Measurements from ENCODE around the gene SOBP. TPM values are rescaled to one million over a fixed set of nuclear protein-coding genes. Genes with fewer than 3 reads are reported as not detected.

Gene SOBP
- total RNA-seq, 1 experiment from 2014 or later, result 10.1 TPM

DNA sequence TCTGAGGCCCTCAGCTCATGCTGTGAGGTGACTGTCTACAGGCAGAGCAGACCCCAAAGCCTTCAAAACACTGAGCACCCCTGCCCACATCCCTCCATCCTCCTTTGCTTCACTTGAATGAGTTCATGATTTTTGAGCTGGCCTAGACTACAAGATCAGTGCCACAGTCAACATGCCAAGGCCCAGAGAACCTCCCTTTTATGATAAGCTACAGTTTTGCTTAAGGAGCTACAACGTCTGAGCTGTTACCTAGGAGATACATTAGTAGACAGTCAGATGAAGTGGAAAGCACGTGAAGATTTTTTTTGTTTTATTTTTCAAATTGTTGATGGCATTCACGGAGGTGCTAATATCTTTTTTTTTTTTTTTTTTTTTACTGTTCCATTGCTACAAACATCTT, 139.0 kb downstream of the SOBP start:
- CTCF ChIA-PET, result interaction anchor here (0.7 to 2.3 kb wide), 3 partner anchors 27 to 489 kb away, joined by 3 to 11 read pairs (median 4); partner anchors contain the start of gene PDSS2
- H3K9me3 Mint-ChIP-seq, result no peaks in the 10 kb centered on the region
- peaks cover 18% of the 10 kb centered on the region for H3K27me3 Mint-ChIP-seq (ENCODE audit: low read depth)
- ATAC-seq, result no peak
- DNase-seq (ENCODE audit: low spot score), result no peak
- H3K4me1 Mint-ChIP-seq, result peaks cover 50% of the 10 kb centered on the region
- TF ChIP-seq ZBTB21 (CRISPR knock-in tag; IDR thresholded peaks at IDR 0.05; ENCODE audit: borderline replicate concordance) (no peak), ZNF532 (CRISPR knock-in tag; IDR thresholded peaks at IDR 0.05; ENCODE audit: borderline replicate concordance) (no peak), ZNF416 (CRISPR knock-in tag; IDR thresholded peaks at IDR 0.05) (no peak), GABPB1 (CRISPR knock-in tag; IDR thresholded peaks at IDR 0.05) (no peak), ZMAT4 (CRISPR knock-in tag; IDR thresholded peaks at IDR 0.05) (no peak)
- TF ChIP-seq, protein P1, sequence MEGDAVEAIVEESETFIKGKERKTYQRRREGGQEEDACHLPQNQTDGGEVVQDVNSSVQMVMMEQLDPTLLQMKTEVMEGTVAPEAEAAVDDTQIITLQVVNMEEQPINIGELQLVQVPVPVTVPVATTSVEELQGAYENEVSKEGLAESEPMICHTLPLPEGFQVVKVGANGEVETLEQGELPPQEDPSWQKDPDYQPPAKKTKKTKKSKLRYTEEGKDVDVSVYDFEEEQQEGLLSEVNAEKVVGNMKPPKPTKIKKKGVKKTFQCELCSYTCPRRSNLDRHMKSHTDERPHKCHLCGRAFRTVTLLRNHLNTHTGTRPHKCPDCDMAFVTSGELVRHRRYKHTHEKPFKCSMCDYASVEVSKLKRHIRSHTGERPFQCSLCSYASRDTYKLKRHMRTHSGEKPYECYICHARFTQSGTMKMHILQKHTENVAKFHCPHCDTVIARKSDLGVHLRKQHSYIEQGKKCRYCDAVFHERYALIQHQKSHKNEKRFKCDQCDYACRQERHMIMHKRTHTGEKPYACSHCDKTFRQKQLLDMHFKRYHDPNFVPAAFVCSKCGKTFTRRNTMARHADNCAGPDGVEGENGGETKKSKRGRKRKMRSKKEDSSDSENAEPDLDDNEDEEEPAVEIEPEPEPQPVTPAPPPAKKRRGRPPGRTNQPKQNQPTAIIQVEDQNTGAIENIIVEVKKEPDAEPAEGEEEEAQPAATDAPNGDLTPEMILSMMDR (IDR thresholded peaks at IDR 0.05), result no peak
- no peak overlapping the region for H3K4me3 Mint-ChIP-seq
- H3K36me3 Mint-ChIP-seq, result no peaks in the 10 kb centered on the region
- H3K27ac Mint-ChIP-seq, result no peak overlapping the region
- POLR2A ChIA-PET, result interaction anchor here (0.6 to 1.2 kb wide), 3 partner anchors 21 to 170 kb away, joined by 3 to 5 read pairs (median 3); no protein-coding TSS in a partner anchor

DNA sequence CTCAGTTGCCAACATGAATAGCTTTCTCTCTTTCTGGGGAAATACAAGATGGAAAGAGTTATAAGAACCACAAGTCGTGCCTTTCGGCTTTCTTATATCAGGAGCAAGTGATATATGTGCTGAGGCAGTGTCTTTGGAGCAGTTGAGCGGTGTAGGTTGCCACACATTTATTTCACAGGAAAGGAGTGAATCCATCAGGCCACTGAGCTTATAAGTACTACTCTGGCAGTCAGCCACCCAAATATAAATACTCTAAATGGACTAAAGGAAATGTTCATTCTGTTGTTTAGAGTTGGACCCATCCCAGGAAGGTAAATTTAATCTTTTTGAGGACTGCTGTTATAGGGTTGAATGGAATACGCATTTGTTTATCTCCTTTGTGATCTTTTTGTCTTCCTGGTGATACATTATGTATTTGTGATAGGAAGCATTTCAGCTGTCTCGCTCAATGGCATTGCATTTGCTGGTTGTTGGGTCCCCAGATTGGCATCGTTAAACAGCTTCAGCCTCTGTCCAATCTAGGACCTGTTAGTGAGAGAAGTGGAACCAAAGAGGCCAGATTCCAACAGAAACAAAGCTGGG, 139.7 kb downstream of the SOBP start:
- DNase-seq (ENCODE audit: low spot score) (no peak), ATAC-seq (no peak)
- POLR2A ChIA-PET, result no interaction called here
- no peak for TF ChIP-seq ZNF121 (CRISPR knock-in tag; IDR thresholded peaks at IDR 0.05)
- no peak for TF ChIP-seq NFATC4 (CRISPR knock-in tag; IDR thresholded peaks at IDR 0.05)
- no peak for TF ChIP-seq PREB (CRISPR knock-in tag; IDR thresholded peaks at IDR 0.05; ENCODE audit: borderline replicate concordance)
- TF ChIP-seq, protein P2, sequence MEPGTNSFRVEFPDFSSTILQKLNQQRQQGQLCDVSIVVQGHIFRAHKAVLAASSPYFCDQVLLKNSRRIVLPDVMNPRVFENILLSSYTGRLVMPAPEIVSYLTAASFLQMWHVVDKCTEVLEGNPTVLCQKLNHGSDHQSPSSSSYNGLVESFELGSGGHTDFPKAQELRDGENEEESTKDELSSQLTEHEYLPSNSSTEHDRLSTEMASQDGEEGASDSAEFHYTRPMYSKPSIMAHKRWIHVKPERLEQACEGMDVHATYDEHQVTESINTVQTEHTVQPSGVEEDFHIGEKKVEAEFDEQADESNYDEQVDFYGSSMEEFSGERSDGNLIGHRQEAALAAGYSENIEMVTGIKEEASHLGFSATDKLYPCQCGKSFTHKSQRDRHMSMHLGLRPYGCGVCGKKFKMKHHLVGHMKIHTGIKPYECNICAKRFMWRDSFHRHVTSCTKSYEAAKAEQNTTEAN (CRISPR knock-in tag; IDR thresholded peaks at IDR 0.05), result no peak
- no peak for TF ChIP-seq CREM (CRISPR knock-in tag; IDR thresholded peaks at IDR 0.05)
- TF ChIP-seq OVOL2 (CRISPR knock-in tag; IDR thresholded peaks at IDR 0.05; ENCODE audit: borderline replicate concordance), result no peak
- no peak for TF ChIP-seq IRF2 (CRISPR knock-in tag; IDR thresholded peaks at IDR 0.05; ENCODE audit: borderline replicate concordance, low read depth)
- no peak for TF ChIP-seq ATF2 (CRISPR knock-in tag; IDR thresholded peaks at IDR 0.05; ENCODE audit: borderline replicate concordance, low read depth)
- TF ChIP-seq TP53 (CRISPR knock-in tag; IDR thresholded peaks at IDR 0.05), result no peak
- TF ChIP-seq, protein P3, sequence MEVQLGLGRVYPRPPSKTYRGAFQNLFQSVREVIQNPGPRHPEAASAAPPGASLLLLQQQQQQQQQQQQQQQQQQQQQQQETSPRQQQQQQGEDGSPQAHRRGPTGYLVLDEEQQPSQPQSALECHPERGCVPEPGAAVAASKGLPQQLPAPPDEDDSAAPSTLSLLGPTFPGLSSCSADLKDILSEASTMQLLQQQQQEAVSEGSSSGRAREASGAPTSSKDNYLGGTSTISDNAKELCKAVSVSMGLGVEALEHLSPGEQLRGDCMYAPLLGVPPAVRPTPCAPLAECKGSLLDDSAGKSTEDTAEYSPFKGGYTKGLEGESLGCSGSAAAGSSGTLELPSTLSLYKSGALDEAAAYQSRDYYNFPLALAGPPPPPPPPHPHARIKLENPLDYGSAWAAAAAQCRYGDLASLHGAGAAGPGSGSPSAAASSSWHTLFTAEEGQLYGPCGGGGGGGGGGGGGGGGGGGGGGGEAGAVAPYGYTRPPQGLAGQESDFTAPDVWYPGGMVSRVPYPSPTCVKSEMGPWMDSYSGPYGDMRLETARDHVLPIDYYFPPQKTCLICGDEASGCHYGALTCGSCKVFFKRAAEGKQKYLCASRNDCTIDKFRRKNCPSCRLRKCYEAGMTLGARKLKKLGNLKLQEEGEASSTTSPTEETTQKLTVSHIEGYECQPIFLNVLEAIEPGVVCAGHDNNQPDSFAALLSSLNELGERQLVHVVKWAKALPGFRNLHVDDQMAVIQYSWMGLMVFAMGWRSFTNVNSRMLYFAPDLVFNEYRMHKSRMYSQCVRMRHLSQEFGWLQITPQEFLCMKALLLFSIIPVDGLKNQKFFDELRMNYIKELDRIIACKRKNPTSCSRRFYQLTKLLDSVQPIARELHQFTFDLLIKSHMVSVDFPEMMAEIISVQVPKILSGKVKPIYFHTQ (CRISPR knock-in tag; IDR thresholded peaks at IDR 0.05), result no peak
- TF ChIP-seq GABPB1 (CRISPR knock-in tag; IDR thresholded peaks at IDR 0.05), result no peak
- TF ChIP-seq MXD4 (CRISPR knock-in tag; IDR thresholded peaks at IDR 0.05; ENCODE audit: borderline replicate concordance), result no peak
- CTCF ChIA-PET, result interaction anchor here (1.2 to 2.3 kb wide), 2 partner anchors 26 to 170 kb away, joined by 4 to 11 read pairs; partner anchors contain the start of gene PDSS2
- H3K4me3 Mint-ChIP-seq, result no peak overlapping the region
- 0 out of 2 replicates have a peak overlapping the region, but pooled peaks have one; percentile 47 for H3K27ac Mint-ChIP-seq
- H3K36me3 Mint-ChIP-seq, result no peaks in the 10 kb centered on the region
- no peaks in the 10 kb centered on the region for H3K9me3 Mint-ChIP-seq
- H3K27me3 Mint-ChIP-seq (ENCODE audit: low read depth), result peaks cover 24% of the 10 kb centered on the region
- peaks cover 42% of the 10 kb centered on the region for H3K4me1 Mint-ChIP-seq

Data from WTC11 (cell line).